Endodermal cell (in vitro differentiated cells): ENCODE data around the gene DTNA. TPM values are rescaled to one million over a fixed set of nuclear protein-coding genes. Genes with fewer than 3 reads are reported as not detected.

Experiments used
- DNase-seq: peaks from one replicate; pipeline ENCODE4 v3.0.0-alpha.2; 2017
- H3K27ac ChIP-seq: 2 replicates; pipeline ENCODE4 v1.5.1; 2013; ENCODE audit warnings: mild to moderate bottlenecking, low read depth, low read length, moderate library complexity
- H3K27me3 ChIP-seq: 2 replicates; pipeline ENCODE4 v1.6.1; 2013; ENCODE audit warnings: mild to moderate bottlenecking, low read length, moderate library complexity; ENCODE audit not compliant: insufficient read depth, control insufficient read depth, poor library complexity, severe bottlenecking
- H3K36me3 ChIP-seq: 2 replicates; pipeline ENCODE4 v1.7.0; 2013; ENCODE audit warnings: mild to moderate bottlenecking, low read length, moderate library complexity; ENCODE audit not compliant: control insufficient read depth, insufficient read depth
- H3K4me1 ChIP-seq: one replicate; pipeline ENCODE4 v1.7.0; 2013; ENCODE audit warnings: low read length; ENCODE audit not compliant: control insufficient read depth, insufficient read depth
- H3K4me3 ChIP-seq: 2 replicates; pipeline ENCODE4 v1.5.1; 2013; ENCODE audit warnings: mild to moderate bottlenecking, low read length, moderate library complexity
- H3K9ac ChIP-seq: 2 replicates; pipeline ENCODE4 v1.6.1; 2013; ENCODE audit warnings: mild to moderate bottlenecking, low read length, moderate library complexity; ENCODE audit not compliant: poor library complexity, severe bottlenecking; ENCODE audit errors: extremely low read depth
- H3K9me3 ChIP-seq: 2 replicates; pipeline ENCODE4 v1.6.1; 2013; ENCODE audit warnings: mild to moderate bottlenecking, low read length, moderate library complexity; ENCODE audit not compliant: control insufficient read depth
- H3K27ac Mint-ChIP-seq: 2 replicates; pipeline ENCODE4 v1.8.0; 2020; ENCODE audit warnings: mixed read lengths
- H3K27me3 Mint-ChIP-seq: 2 replicates; pipeline ENCODE4 v1.8.0; 2021; ENCODE audit warnings: mild to moderate bottlenecking, mixed read lengths; ENCODE audit not compliant: insufficient read depth
- H3K36me3 Mint-ChIP-seq: 2 replicates; pipeline ENCODE4 v1.8.0; 2020; ENCODE audit warnings: low read depth, mixed read lengths
- H3K4me1 Mint-ChIP-seq: 2 replicates; pipeline ENCODE4 v1.8.0; 2020; ENCODE audit warnings: mixed read lengths
- H3K4me3 Mint-ChIP-seq: 2 replicates; pipeline ENCODE4 v1.8.0; 2020; ENCODE audit warnings: mild to moderate bottlenecking, moderate library complexity, mixed read lengths
- H3K9me3 Mint-ChIP-seq: 2 replicates; pipeline ENCODE4 v1.8.0; 2020; ENCODE audit warnings: mild to moderate bottlenecking, mixed read lengths
- WGBS, 2 experiments: methylation state at CpG; one replicate each; pipeline versions ENCODE4 v1.1.5 to v1.1.7; 2013; ENCODE audit warnings: missing lambda C conversion rate in 2 of 2, mixed read lengths in 1 of 2; ENCODE audit not compliant: insufficient coverage in 1 of 2, insufficient read length in 1 of 2; 5-methylcytosine and 5-hydroxymethylcytosine counted together
- total RNA-seq, 2 donors: library from RNA; stranded (reverse); fragmentation: NEBNext Ultra II Directional in 1 of 2; extraction: Animal tissue kit (Norgen Biotek cat#: 25700) in 1 of 2; gene quantifications; 2 replicates in 1 of 2; 3 replicates in 1 of 2; pipeline ENCODE4 v1.2.1, GENCODE V29; 2021
- TF ChIP-seq, protein P1 (sequence below): fragments of 200-600 bp; sonication (generic); conservative IDR thresholded peaks from 2 replicates; pipeline ENCODE4 v1.5.0; 2021; ENCODE audit warnings: antibody characterized with exemption, mild to moderate bottlenecking

DTNA gene
- total RNA-seq, 2 donors from 2014 or later, result 45.6 to 51.6 TPM

DNA sequence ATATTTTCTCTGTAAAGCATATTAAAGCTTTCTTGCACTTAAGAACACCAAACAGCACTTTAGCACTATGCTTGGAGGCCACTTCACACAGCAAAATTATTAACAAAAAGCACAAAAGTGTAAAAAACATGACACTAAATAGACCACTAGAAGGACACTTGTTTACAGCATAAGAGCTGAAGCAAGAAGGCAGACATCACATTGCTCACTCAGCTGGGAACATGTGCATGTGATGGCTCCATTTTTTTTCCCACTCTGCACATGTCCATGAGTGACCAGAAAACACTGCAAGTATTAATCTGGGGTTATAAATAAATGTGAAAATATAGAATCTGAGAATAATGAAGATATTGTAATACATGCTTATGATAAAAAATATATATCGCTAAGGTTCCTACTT, 228.0 kb downstream of the DTNA start:
- Mint-ChIP-seq H3K4me1 (peaks cover 5% of the 10 kb centered on the region), H3K27me3 (no peaks in the 10 kb centered on the region), H3K27ac (no peak overlapping the region), H3K9me3 (no peaks in the 10 kb centered on the region), H3K4me3 (no peak overlapping the region), H3K36me3 (no peaks in the 10 kb centered on the region)
- Histone ChIP-seq H3K4me1 (no peaks in the 10 kb centered on the region), H3K27ac (no peak overlapping the region), H3K4me3 (no peak overlapping the region), H3K36me3 (no peaks in the 10 kb centered on the region), H3K9ac (no peak overlapping the region), H3K9me3 (no peaks in the 10 kb centered on the region), H3K27me3 (no peaks in the 10 kb centered on the region)
- TF ChIP-seq, protein P1, sequence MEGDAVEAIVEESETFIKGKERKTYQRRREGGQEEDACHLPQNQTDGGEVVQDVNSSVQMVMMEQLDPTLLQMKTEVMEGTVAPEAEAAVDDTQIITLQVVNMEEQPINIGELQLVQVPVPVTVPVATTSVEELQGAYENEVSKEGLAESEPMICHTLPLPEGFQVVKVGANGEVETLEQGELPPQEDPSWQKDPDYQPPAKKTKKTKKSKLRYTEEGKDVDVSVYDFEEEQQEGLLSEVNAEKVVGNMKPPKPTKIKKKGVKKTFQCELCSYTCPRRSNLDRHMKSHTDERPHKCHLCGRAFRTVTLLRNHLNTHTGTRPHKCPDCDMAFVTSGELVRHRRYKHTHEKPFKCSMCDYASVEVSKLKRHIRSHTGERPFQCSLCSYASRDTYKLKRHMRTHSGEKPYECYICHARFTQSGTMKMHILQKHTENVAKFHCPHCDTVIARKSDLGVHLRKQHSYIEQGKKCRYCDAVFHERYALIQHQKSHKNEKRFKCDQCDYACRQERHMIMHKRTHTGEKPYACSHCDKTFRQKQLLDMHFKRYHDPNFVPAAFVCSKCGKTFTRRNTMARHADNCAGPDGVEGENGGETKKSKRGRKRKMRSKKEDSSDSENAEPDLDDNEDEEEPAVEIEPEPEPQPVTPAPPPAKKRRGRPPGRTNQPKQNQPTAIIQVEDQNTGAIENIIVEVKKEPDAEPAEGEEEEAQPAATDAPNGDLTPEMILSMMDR, result no peak
- DNase-seq, result no peak
- 100% methylated on average over 1 of the region's 1 CpG; no CpG with 5 or more reads in 1 of the 2 experiments for WGBS, 2 experiments
